ENCODE data around the gene APCDD1. TPM values are rescaled to one million over a fixed set of nuclear protein-coding genes. Genes with fewer than 3 reads are reported as not detected.

APCDD1 gene
- total RNA-seq, 2 experiments from 2014 or later = not detected

DNA sequence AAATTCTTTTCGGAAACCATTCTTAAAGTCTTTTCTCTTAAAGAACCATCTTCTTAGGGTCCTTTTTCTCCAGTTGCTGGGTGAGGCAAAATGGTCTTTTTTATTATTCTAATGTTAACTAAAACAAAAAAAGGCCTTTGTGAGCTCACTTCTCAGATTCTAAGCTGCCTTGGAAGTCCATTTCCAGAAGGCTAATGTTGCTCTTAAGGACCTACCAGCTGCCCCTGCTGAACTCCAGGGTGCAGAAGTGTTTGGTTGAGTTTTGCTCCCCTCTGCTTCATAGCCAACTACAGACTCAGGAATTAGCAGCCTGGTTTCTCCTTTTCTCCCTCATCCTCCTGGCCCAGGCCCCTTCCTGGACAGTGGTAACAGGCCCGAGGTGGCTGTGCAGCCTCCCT, 23.4 kb downstream of the APCDD1 start:
- H3K4me3 Mint-ChIP-seq = no peak overlapping the region
- CTCF ChIA-PET = no interaction called here
- no peak overlapping the region for H3K27ac Mint-ChIP-seq
- H3K9me3 Mint-ChIP-seq (ENCODE audit: low read depth) = no peaks in the 10 kb centered on the region
- no peaks in the 10 kb centered on the region for H3K36me3 Mint-ChIP-seq
- DNase-seq (no peak), ATAC-seq (no peak)
- H3K4me1 Mint-ChIP-seq = peaks cover 10% of the 10 kb centered on the region
- H3K27me3 Mint-ChIP-seq = peaks cover 31% of the 10 kb centered on the region

DNA sequence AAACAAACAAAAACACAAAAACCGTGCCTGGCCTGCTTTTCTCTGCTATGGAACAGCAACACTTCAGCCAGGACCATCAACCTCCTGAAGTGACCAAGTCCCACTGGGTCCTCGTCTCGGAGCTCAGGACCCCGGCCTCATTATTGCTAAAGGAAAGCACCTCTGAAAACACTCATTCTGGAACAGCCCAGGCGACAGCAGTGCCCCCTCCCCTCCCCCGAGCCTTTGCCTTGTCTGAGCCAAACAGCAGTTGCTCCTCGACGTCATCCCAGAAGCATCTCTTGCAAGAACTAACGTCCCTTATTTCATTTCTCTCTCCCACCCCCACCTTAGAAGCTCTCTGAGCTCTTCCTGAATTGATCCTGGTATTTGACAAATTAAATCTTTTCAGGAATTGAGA, 27.4 kb downstream of the APCDD1 start:
- CTCF ChIA-PET = no interaction called here
- H3K4me3 Mint-ChIP-seq = no peak overlapping the region
- peaks cover 23% of the 10 kb centered on the region for H3K4me1 Mint-ChIP-seq
- no peaks in the 10 kb centered on the region for H3K9me3 Mint-ChIP-seq (ENCODE audit: low read depth)
- ATAC-seq (no peak), DNase-seq (no peak)
- peaks cover 27% of the 10 kb centered on the region for H3K27me3 Mint-ChIP-seq
- no peaks in the 10 kb centered on the region for H3K36me3 Mint-ChIP-seq
- no peak overlapping the region for H3K27ac Mint-ChIP-seq

DNA sequence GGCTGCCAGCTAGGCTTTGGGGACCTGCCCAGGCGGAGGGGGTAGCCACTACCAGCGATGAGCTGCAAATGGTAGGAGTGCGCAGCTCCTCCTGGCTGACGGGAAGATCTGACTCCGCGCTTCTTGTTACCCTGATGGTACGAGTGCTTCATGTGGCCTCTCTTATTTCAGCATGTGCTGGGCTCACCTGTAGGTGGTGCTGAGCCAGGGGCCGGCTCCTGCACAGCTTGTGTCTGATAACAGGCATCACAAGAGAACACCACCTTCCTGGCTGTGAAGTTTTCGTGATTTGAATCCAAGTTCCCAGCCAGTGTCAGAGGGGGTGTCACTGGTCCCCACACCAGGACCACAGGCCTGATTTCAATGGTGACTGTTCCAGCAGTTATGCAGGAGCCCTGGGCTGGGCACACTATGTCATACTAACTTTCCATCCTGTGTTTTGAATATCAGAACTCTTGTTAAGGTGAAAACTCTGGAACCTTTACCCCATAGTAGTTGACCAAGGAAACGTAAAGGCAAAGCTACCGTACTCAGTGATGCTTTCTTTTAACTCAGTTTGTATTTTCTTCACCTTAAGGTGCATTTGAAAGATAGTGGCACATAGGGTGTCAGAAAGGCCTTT, 28.0 kb downstream of the APCDD1 start:
- DNase-seq (no peak), ATAC-seq (no peak)
- Mint-ChIP-seq H3K36me3 (no peaks in the 10 kb centered on the region), H3K27ac (peak overlapping the region; percentile 52), H3K4me3 (no peak overlapping the region), H3K9me3 (ENCODE audit: low read depth) (no peaks in the 10 kb centered on the region), H3K4me1 (peaks cover 23% of the 10 kb centered on the region), H3K27me3 (peaks cover 22% of the 10 kb centered on the region)
- CTCF ChIA-PET = no interaction called here

- Mint-ChIP-seq H3K9me3 (ENCODE audit: low read depth) (no peaks in the 10 kb centered on the region), H3K36me3 (no peaks in the 10 kb centered on the region), H3K27ac (peak overlapping the region; percentile 52), H3K27me3 (peaks cover 19% of the 10 kb centered on the region), H3K4me3 (no peak overlapping the region), H3K4me1 (peaks cover 23% of the 10 kb centered on the region)
- ATAC-seq = peak; percentile 70
- CTCF ChIA-PET = no interaction called here
- DNase-seq = peak; percentile 64
Measured at GRCh38 chr18:10482985-10483949, 28.8 kb downstream of the APCDD1 start.

DNA sequence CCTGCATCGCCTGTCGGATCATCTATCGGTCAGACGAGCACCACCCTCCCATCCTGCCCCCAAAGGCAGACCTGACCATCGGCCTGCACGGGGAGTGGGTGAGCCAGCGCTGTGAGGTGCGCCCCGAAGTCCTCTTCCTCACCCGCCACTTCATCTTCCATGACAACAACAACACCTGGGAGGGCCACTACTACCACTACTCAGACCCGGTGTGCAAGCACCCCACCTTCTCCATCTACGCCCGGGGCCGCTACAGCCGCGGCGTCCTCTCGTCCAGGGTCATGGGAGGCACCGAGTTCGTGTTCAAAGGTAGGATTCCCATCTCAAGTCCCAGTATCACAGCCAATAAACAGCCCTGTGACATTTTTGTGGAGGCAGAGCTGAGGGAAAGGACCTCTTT, 31.0 kb downstream of the APCDD1 start:
- Mint-ChIP-seq H3K36me3 (no peaks in the 10 kb centered on the region), H3K27me3 (peaks cover 8% of the 10 kb centered on the region), H3K4me1 (peaks cover 24% of the 10 kb centered on the region), H3K27ac (no peak overlapping the region), H3K9me3 (ENCODE audit: low read depth) (no peaks in the 10 kb centered on the region), H3K4me3 (no peak overlapping the region)
- no peak for ATAC-seq
- no peak for DNase-seq
- CTCF ChIA-PET = interaction anchor here (0.6 kb wide), 1 partner anchor 382 kb away, joined by 3 read pairs; no protein-coding TSS in a partner anchor

- Mint-ChIP-seq H3K9me3 (ENCODE audit: low read depth) (no peaks in the 10 kb centered on the region), H3K27ac (no peak overlapping the region), H3K4me3 (no peak overlapping the region), H3K27me3 (peaks cover 6% of the 10 kb centered on the region), H3K4me1 (peaks cover 28% of the 10 kb centered on the region), H3K36me3 (no peaks in the 10 kb centered on the region)
- CTCF ChIA-PET = no interaction called here
- DNase-seq (no peak), ATAC-seq (no peak)
Measured at GRCh38 chr18:10486362-10486761, 31.9 kb downstream of the APCDD1 start.

DNA sequence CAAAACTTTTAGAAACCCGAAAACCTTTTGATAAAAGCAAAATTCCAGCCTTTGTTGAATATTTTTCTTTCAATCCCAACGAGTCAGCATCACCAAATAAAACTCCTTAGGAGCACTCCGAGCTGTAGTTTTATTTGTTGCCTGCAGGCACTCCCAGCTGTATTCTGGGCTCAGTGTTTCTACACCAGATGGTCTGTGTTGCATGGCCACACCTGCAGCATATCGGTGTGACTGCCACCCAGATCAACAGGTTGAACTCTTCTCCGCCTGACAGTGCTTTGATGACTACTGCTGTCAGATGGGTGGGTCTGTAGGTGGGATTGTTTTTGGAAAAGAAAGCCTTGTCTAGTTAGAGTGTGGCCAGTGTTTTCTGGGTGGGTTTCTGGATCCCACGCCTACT, 32.7 kb downstream of the APCDD1 start:
- no peak overlapping the region for H3K27ac Mint-ChIP-seq
- H3K27me3 Mint-ChIP-seq = peaks cover 5% of the 10 kb centered on the region
- no peak for DNase-seq
- CTCF ChIA-PET = no interaction called here
- no peaks in the 10 kb centered on the region for H3K9me3 Mint-ChIP-seq (ENCODE audit: low read depth)
- H3K4me3 Mint-ChIP-seq = no peak overlapping the region
- ATAC-seq = no peak
- H3K36me3 Mint-ChIP-seq = no peaks in the 10 kb centered on the region
- H3K4me1 Mint-ChIP-seq = peaks cover 28% of the 10 kb centered on the region

DNA sequence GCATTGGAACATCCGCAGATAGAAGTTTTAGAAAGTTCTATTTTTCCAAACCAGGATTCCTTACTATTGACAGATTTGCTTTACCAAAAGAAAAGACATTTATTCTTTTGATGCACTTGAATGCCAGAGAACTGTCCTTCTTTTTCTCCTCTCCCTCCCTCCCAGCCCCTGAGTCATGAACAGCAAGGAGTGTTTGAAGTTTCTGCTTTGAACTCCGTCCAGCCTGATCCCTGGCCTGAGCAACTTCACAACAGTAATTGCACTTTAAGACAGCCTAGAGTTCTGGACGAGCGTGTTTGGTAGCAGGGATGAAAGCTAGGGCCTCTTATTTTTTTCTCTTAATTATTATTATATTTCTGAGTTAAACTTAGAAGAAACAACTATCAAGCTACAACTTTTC, 33.6 kb downstream of the APCDD1 start:
- Mint-ChIP-seq H3K27ac (no peak overlapping the region), H3K9me3 (ENCODE audit: low read depth) (no peaks in the 10 kb centered on the region), H3K36me3 (no peaks in the 10 kb centered on the region), H3K4me3 (no peak overlapping the region), H3K27me3 (peaks cover 5% of the 10 kb centered on the region), H3K4me1 (peaks cover 21% of the 10 kb centered on the region)
- ATAC-seq (no peak), DNase-seq (no peak)
- CTCF ChIA-PET = no interaction called here

GRCh38 chr18:10490401-10491165, 36.1 kb downstream of the APCDD1 start:
- DNase-seq = peak; percentile 75
- Mint-ChIP-seq H3K27me3 (peaks cover 5% of the 10 kb centered on the region), H3K9me3 (ENCODE audit: low read depth) (no peaks in the 10 kb centered on the region), H3K36me3 (no peaks in the 10 kb centered on the region), H3K4me3 (no peak overlapping the region), H3K4me1 (peaks cover 10% of the 10 kb centered on the region), H3K27ac (no peak overlapping the region)
- CTCF ChIA-PET = interaction anchor here (1.3 kb wide), 1 partner anchor 519 kb away, joined by 3 read pairs; no protein-coding TSS in a partner anchor
- ATAC-seq = peak; percentile 93

DNA sequence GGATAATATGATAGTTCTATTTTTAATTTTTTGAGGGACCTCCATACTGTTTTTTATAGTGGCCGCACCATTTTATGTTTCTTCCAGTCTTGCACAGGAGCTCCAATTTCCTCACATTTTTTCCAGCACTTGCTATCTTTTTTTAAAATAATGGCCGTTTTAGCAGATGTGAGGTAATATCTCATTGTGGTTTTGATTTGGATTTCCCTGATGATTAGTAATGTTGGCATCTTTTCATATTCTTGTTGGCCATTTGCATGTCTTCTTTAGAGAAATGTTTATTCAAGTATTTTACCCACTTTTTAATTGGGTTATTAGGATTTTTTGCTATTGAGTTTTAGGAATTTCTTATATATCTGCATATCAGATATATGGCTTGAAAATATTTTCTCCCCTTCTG, 41.5 kb downstream of the APCDD1 start:
- CTCF ChIA-PET = no interaction called here
- H3K4me3 Mint-ChIP-seq = no peak overlapping the region

DNA sequence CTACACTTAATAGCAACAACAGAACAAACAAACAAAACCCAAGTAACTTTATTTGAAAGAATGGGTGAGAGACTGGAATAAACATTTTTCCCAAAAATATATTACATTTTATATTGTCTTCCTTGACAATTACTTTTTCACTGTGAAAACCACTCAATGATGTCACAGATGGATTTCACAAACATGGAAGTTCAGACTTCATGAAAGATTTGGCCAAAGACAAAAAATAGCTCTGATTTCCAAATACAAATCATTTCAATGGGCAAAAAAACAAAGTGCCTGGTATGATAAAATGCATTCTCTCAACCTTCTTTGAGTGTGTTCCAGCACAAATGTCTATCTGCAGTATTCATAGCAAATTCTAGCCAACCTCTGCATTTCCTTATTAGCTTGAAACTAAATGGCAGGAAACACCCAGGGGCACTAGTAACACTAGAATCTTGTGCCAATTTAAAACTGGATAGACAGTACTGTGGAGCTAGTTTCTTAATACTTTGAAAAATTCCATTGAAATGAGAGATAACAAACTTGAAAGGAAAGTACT, 42.8 kb downstream of the APCDD1 start:
- DNase-seq (no peak), ATAC-seq (no peak)
- CTCF ChIA-PET = no interaction called here
- H3K27me3 Mint-ChIP-seq = peaks cover 33% of the 10 kb centered on the region
- H3K4me1 Mint-ChIP-seq = peaks cover 13% of the 10 kb centered on the region
- no peak overlapping the region for H3K27ac Mint-ChIP-seq
- no peaks in the 10 kb centered on the region for H3K9me3 Mint-ChIP-seq (ENCODE audit: low read depth)
- no peak overlapping the region for H3K4me3 Mint-ChIP-seq
- H3K36me3 Mint-ChIP-seq = no peaks in the 10 kb centered on the region

More for the DNA sequence above, 41.5 kb downstream of the APCDD1 start:
- H3K4me1 Mint-ChIP-seq = peaks cover 14% of the 10 kb centered on the region
- peaks cover 24% of the 10 kb centered on the region for H3K27me3 Mint-ChIP-seq
- no peaks in the 10 kb centered on the region for H3K36me3 Mint-ChIP-seq
- DNase-seq = no peak
- ATAC-seq = no peak
- no peaks in the 10 kb centered on the region for H3K9me3 Mint-ChIP-seq (ENCODE audit: low read depth)
- no peak overlapping the region for H3K27ac Mint-ChIP-seq

DNA sequence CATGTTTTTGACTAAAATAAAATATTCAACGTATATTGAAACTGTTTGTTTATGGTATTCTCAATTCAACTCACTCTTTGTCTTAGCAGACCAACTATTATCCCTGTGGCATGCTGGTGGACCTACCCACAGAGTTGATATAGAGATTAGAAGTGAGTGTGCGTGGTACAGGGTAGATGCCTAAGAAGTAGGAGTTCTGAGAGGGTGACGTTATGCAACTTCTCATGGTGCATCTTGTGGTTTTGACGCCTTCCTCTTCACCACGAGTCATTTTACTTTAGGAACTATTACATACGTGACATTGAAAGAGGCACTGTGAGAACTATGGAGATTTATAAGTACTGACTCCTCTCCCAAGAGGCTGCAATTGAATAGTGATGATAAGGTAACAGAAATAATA, 44.8 kb downstream of the APCDD1 start:
- Mint-ChIP-seq H3K36me3 (no peaks in the 10 kb centered on the region), H3K4me1 (peaks cover 13% of the 10 kb centered on the region), H3K9me3 (ENCODE audit: low read depth) (no peaks in the 10 kb centered on the region), H3K27ac (no peak overlapping the region), H3K4me3 (no peak overlapping the region), H3K27me3 (peaks cover 42% of the 10 kb centered on the region)
- CTCF ChIA-PET = no interaction called here
- no peak for DNase-seq
- peak; percentile 36 for ATAC-seq

GRCh38 chr18:10500038-10500437, 45.6 kb downstream of the APCDD1 start:
- H3K9me3 Mint-ChIP-seq (ENCODE audit: low read depth) = no peaks in the 10 kb centered on the region
- CTCF ChIA-PET = no interaction called here
- H3K27ac Mint-ChIP-seq = no peak overlapping the region
- no peak overlapping the region for H3K4me3 Mint-ChIP-seq
- DNase-seq = no peak
- no peaks in the 10 kb centered on the region for H3K36me3 Mint-ChIP-seq
- no peak for ATAC-seq
- H3K27me3 Mint-ChIP-seq = peaks cover 42% of the 10 kb centered on the region
- H3K4me1 Mint-ChIP-seq = peaks cover 13% of the 10 kb centered on the region

Measured in activated CD8-positive, alpha-beta memory T cell treated with anti-CD3 and anti-CD28 coated beads, Interleukin-2, amount 10 ng/mL, durations not matched to agents 7 days and 5 days (primary cell).